GM19035 (cell line): Measurements from ENCODE around the gene BBOF1.

Source experiments
- ATAC-seq: cut with Tn5 transposase; IDR thresholded peaks from one replicate; pipeline ENCODE4 v1.9.1; 2021; ENCODE audit not compliant: unreplicated experiment

BBOF1 gene

DNA sequence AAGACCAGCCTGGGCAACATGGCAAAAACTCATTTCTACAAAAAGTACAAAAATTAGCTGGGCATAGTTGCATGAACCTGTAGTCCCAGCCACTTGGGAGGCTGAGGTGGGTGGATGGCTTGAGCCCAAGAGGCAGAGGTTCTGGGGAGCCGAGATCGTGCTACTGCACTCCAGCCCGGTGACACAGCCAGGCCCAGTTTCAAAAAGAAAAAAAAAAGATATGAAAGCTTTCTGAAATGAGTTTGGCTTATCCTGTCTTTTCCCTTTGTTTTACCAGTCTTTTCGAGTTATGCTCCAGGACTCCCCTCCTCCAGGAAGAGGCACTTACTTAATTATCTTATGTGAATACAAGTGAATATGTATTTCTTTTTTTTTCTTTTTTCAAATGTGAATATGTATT, 3.2 kb downstream of the BBOF1 start:
- ATAC-seq: no peak

DNA sequence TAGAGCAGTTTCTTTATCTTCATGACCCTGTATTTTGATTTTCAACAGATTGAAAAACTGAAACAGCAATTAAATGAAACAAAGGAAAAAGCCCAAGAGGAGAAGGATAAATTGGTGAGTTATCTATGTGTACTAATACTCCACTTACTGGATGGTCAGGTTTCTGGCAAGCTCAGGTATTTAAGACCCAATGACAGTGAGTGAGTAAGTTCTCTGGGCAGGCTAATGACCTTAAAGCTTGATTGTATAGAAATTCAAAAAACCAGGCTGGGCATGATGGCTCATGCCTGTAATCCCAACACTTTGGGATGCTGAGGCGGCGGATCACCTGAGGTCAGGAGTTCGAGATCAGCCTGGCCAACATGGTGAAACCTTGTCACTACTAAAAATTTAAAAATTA, 10.0 kb downstream of the BBOF1 start:
- ATAC-seq: no peak

GRCh38 chr14:74034572-74034971, 15.4 kb downstream of the BBOF1 start:
- no peak for ATAC-seq

DNA sequence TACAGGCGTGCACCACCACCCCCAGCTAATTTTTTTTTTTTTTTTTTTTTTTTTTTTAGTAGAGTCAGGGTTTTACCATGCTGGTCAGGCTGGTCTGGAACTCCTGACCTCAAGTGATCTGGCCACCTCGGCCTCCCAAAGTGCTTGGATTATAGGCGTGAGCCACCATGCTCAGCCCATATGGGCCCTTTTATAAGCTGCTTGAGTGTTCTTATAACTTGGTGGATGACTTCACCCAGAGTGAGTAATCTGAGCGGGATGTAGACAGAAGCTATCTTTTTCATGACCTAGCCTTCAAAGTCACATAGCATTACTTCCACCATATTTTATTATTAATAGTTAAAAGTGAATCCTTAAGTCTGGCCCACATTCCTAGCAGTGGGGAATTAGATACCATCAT, 16.4 kb downstream of the BBOF1 start:
- ATAC-seq: no peak

GRCh38 chr14:74038020-74038859, 19.1 kb downstream of the BBOF1 start:
- no peak for ATAC-seq

DNA sequence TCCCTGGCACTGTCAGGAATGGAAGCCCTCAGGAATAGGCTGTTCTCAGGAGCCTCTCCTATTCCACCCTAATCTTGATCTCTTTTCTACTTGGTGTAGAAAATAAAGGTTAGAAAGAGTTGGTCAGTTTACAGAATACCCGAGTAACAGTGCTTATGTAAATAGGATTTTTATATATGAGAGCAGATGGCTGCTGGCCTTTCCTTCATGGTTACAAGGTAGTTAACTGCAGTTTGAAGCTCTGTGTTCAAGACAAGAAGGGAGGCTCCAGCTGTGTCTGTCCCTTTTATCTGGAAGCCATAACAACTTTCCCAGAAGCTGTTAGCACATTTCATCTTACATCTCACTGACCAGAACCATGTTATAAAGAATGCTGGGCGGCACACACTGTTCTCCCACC, 23.1 kb downstream of the BBOF1 start:
- no peak for ATAC-seq

GRCh38 chr14:74045522-74045921, 26.4 kb downstream of the BBOF1 start:
- no peak for ATAC-seq

- no peak for ATAC-seq
Measured at GRCh38 chr14:74048281-74048680, 29.1 kb downstream of the BBOF1 start.

- ATAC-seq: no peak
Measured at GRCh38 chr14:74049876-74050495, 30.8 kb downstream of the BBOF1 start.

GRCh38 chr14:74062809-74063150, 43.6 kb downstream of the BBOF1 start:
- ATAC-seq: no peak

DNA sequence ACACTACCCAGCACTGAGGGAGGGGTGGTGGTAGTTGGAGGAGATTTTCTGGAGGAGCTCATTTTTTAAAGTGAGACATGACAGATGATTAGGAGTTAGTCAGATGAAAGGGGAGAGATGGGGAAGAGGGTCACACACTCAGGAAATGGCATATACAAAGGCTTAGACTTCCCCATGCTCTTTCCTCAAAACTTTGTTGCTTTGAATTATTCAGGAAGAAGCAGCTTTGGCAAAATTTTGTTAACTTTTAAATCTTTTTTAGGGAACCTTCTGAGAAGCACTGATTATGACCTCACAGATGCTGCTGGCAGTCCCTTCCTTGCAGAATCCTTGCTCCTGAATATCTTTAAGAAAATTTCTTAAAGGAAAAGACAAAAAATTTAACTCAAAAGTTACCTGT, 45.3 kb downstream of the BBOF1 start:
- ATAC-seq: no peak

DNA sequence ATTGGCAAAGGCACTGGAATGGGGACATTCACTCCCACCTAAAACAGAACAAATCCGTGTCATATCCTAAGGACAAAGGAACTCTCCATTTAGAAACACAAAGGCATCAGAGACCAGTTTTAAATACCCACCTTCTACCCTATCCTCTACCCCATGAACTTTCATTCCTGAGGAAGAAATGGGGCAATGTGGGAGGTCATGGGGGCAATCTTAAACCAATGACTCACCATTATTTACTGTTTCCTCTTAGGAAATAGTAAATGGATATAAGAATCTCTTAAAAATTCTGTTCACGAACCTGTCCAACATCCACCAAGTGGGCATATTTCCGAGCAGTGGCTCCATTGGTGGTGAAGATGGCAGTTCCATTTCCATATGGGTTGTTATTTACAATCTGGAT, 45.7 kb downstream of the BBOF1 start:
- no peak for ATAC-seq

DNA sequence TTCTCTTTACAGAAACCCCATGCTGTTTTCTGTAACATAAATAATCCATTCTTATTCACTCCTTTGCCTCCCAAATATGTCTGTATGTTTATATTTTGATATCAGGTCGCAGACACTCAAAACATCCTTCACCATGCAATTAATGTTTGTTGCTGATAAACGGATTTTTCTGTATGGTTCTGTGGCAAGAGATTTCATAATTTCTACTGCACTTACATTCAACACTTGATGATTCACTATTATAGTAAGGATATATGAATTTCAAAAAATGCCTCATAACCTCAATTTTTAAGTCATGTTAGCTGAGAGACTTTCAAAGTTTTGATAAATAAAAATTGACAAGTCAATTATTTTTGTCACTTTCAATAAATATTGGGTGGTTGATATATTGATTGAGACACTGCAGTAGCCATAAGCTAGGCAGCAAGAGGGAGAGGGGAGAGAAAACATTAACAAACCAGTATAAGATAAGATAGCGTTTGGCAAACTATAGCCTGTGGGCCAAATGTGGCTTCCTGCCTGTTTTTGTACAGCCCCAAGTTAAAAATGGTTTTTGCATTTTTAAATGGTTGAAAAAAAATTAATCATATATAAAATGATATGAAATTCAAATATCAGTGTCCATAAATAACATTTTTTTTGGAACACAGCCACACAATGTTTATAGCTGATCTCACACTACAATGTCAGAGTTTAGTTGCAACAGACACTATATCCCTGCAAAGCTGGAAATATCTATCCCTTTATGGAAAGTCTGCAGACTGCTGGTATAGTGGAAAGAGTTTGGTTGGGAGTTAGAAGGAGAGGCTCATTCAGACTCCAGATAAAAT, 46.8 kb downstream of the BBOF1 start:
- ATAC-seq: no peak

DNA sequence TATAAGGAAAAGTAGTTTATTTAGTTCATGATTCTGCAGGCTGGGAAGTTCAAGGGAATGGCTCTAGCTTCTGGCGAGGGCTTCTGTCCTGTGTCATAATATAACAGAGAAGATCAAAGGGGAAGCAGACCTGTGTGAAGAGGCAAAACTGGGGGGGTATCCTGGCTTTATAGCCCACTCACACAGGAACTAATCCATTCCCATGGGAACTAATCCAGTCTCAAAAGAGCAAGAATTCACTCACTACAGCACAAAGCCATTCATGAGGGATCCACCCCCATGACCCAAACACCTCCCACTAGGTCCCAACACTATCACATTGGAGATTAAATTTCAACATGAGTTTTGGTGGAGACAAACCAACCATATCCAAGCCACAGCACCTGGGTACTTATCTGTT, 58.3 kb downstream of the BBOF1 start:
- ATAC-seq: no peak

- ATAC-seq: no peak
Measured at GRCh38 chr14:74080820-74081460, 61.8 kb downstream of the BBOF1 start.

DNA sequence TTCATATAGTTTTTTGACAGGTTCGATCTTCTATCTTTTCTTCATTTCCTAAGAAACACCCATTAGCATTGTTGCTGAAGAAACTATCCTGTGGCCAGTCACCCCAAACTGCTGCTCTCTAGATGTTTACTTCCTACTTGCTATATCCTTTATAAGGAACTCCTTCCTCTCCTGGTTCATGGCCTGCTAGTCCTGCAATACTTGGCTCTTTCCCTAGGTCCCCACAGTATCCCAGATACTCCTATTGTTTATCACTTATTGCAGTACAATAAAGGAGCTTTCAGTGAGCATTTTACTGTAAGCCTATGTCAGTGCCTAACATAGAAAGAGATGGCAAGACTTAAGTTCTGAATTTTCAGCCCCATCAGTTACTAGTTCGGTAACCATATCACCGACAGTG, 62.3 kb downstream of the BBOF1 start:
- ATAC-seq: no peak

- ATAC-seq: no peak
Measured at GRCh38 chr14:74083161-74083560, 64.0 kb downstream of the BBOF1 start.

GRCh38 chr14:74083784-74084276, 64.7 kb downstream of the BBOF1 start:
- peak; percentile 14 for ATAC-seq

DNA sequence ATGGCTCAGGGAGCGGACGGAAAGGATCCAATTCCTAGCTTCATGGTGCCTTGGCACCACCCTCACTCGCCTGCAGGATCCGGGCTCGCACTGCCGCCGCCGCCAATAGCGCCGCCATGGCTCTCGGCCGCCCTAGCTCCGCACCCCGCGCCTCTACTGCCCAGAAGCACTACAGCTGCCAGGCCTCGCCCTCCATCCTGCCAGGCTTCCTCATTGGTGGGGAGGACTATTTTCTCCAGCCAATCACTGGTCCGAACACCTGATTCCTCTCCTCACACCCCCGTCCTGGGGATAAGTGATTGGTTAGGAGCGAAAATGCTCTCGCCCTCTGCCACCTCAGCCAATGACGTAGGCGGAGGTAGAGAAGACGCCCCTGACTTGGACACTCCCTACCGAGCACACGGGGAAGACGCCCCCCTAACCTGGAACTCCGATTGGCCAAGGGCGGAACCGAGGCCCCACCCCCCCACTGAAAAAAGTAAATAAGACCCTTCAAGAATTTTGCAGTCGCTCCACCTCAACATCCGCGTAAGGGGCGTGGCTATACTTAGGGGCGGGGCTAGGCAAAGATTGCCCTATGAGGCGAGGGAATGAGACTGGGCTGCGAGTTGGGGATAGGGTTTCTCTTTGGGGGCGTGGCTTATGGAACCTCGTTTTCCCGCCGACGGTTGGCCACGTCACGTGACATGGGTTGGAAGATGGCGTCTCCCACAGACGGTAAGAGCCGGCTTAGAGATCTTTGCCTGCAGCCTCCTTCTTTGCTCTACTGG, 65.3 kb downstream of the BBOF1 start, which contains the start of the genes ALDH6A1 and LIN52:
Gene ALDH6A1 (minus strand): TSS at position 177 of the 770 bp plus-strand sequence. CDS start 59 bp downstream, at position 118.
Gene LIN52 (plus strand): TSS at position 680 of the 770 bp plus-strand sequence. CDS start 19 bp downstream, at position 699.
- peak; percentile 95 for ATAC-seq

GRCh38 chr14:74085047-74085637, 66.0 kb downstream of the BBOF1 start:
- ATAC-seq: peak; percentile 7
